ENCODE results near the gene PRELP.

Gene PRELP

DNA sequence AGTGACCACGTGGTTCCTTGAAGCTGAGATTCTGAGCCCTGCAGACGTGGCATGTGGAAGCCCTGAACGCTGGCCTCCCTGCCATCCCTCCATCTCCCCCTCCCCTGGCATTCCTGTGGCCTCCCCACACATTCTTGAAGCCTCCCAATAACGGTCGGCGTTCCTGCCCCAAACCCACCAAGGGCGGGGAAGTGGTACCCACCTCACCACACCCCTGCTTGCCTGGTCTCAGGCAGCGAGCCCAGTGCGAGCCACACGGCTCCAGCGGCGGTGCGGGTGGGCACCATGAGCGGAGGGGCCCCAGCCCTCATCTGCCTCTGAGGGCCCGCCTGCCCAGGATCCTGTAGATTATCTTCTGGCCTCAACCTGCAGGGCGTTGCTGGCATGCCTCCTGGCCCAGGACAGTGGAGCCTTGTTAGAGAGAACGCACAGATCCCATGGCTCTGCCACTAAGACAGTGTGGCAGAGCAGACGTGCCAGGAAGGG lies 20.6 kb upstream of the PRELP start:
- Histone ChIP-seq H3K4me1 (ENCODE audit: control insufficient read depth, insufficient read depth, low read length) (peaks cover 10% of the 10 kb centered on the region), H3K36me3 (ENCODE audit: control insufficient read depth, insufficient read depth, low read length) (no peaks in the 10 kb centered on the region), H3K27me3 (ENCODE audit: control insufficient read depth, insufficient read depth, low read length) (no peaks in the 10 kb centered on the region), H3K9ac (ENCODE audit: low read depth, low read length) (no peak overlapping the region), H3K27ac (ENCODE audit: low read depth, low read length) (no peak overlapping the region), H3K4me3 (ENCODE audit: low read depth, low read length) (no peak overlapping the region), H3K9me3 (ENCODE audit: control insufficient read depth, insufficient read depth, low read length) (no peaks in the 10 kb centered on the region)

DNA sequence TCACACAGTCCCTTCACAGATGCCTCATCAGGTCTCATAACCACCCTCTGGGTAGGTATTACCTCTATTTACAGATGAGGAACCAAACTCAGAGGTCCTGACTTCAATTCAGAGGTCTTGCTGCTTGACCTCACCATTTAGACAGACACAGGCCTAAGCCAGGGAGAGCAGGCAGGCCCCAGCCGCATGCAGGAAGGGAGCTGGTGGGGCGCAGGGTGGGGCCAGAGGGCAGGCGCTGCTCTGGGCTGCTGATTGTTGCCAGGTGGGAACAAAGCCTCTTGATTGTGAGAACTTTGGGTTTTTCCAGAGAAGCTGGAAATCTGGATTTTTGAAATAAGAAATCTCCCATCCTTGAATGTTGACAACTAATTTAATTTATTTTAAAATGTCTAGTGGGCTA lies 19.9 kb upstream of the PRELP start:
- Histone ChIP-seq H3K36me3 (ENCODE audit: control insufficient read depth, insufficient read depth, low read length) (no peaks in the 10 kb centered on the region), H3K9me3 (ENCODE audit: control insufficient read depth, insufficient read depth, low read length) (no peaks in the 10 kb centered on the region), H3K27ac (ENCODE audit: low read depth, low read length) (no peak overlapping the region), H3K9ac (ENCODE audit: low read depth, low read length) (no peak overlapping the region), H3K27me3 (ENCODE audit: control insufficient read depth, insufficient read depth, low read length) (no peaks in the 10 kb centered on the region), H3K4me1 (ENCODE audit: control insufficient read depth, insufficient read depth, low read length) (peaks cover 6% of the 10 kb centered on the region), H3K4me3 (ENCODE audit: low read depth, low read length) (no peak overlapping the region)

DNA sequence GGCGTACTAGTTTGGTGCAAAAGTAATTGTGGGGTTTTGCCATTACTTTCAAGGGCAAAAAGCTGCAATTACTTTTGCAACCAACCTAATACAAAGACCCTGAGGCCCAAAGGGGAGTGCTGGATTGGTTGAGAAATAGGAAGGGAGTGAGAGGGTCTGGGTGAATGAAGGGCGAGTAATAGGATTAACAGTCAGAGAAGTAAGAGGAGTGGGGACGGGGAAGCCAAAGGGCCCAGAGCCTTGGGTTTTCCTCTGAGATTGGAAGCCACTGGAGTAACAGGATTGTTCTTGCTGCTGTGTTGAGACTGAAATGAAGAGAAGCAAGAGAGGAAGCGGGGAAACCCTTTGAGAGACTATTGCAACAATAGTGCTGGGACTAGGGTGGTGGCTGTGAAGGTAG lies 19.0 kb upstream of the PRELP start:
- Histone ChIP-seq H3K9me3 (ENCODE audit: control insufficient read depth, insufficient read depth, low read length) (no peaks in the 10 kb centered on the region), H3K36me3 (ENCODE audit: control insufficient read depth, insufficient read depth, low read length) (no peaks in the 10 kb centered on the region), H3K27me3 (ENCODE audit: control insufficient read depth, insufficient read depth, low read length) (no peaks in the 10 kb centered on the region), H3K9ac (ENCODE audit: low read depth, low read length) (no peak overlapping the region), H3K27ac (ENCODE audit: low read depth, low read length) (no peak overlapping the region), H3K4me1 (ENCODE audit: control insufficient read depth, insufficient read depth, low read length) (peaks cover 6% of the 10 kb centered on the region; the same call in 1 of the 2 replicates), H3K4me3 (ENCODE audit: low read depth, low read length) (no peak overlapping the region)

DNA sequence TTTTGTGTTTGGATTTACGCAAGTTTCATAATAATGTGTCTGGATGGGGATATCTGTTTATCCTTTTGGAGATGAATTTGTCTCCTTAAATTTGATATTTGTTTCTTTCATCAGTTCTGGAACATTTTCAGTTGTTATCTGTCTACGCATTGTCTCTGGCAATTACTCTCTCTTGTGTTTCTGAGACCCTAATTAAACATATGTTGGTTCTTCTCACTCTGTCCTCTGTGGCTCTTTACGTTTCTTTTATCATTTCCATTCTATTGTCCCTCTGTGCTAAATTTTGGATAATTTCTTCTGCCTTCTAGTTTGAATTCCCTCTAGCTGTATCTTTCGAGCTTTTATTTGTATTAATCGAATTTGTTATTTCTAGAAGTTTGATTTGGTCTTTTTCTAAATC lies 17.5 kb upstream of the PRELP start:
- Histone ChIP-seq H3K4me3 (ENCODE audit: low read depth, low read length) (no peak overlapping the region), H3K9me3 (ENCODE audit: control insufficient read depth, insufficient read depth, low read length) (no peaks in the 10 kb centered on the region), H3K36me3 (ENCODE audit: control insufficient read depth, insufficient read depth, low read length) (no peaks in the 10 kb centered on the region), H3K9ac (ENCODE audit: low read depth, low read length) (no peak overlapping the region), H3K27ac (ENCODE audit: low read depth, low read length) (no peak overlapping the region), H3K4me1 (ENCODE audit: control insufficient read depth, insufficient read depth, low read length) (peaks cover 6% of the 10 kb centered on the region; the same call in 1 of the 2 replicates), H3K27me3 (ENCODE audit: control insufficient read depth, insufficient read depth, low read length) (no peaks in the 10 kb centered on the region)

DNA sequence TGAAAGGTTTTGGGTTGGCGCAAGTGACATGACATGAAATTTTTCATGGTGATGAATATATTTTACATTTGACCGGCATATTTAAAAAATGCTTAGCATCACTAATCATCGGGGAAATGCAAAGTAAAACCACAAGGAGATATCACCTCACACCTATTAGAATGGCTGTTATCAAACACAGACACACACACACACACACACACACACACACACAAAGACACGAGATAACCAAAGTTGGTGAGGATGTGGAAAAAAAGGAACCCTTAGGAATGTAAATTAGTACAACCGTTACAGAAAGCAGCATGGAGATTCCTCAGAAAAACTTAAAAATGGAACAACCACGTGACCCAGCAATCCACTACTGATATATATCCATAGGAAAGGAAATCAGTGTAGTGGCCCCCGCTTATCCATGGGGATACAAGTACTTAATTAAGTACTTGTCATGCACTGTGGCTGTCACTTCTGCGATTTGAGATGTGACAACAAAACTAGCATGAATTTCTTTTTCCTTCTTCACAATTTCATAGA lies 15.9 kb upstream of the PRELP start:
- Histone ChIP-seq H3K4me3 (ENCODE audit: low read depth, low read length) (no peak overlapping the region), H3K36me3 (ENCODE audit: control insufficient read depth, insufficient read depth, low read length) (no peaks in the 10 kb centered on the region), H3K27me3 (ENCODE audit: control insufficient read depth, insufficient read depth, low read length) (no peaks in the 10 kb centered on the region), H3K4me1 (ENCODE audit: control insufficient read depth, insufficient read depth, low read length) (peaks cover 9% of the 10 kb centered on the region), H3K9ac (ENCODE audit: low read depth, low read length) (no peak overlapping the region), H3K9me3 (ENCODE audit: control insufficient read depth, insufficient read depth, low read length) (no peaks in the 10 kb centered on the region), H3K27ac (ENCODE audit: low read depth, low read length) (no peak overlapping the region)

DNA sequence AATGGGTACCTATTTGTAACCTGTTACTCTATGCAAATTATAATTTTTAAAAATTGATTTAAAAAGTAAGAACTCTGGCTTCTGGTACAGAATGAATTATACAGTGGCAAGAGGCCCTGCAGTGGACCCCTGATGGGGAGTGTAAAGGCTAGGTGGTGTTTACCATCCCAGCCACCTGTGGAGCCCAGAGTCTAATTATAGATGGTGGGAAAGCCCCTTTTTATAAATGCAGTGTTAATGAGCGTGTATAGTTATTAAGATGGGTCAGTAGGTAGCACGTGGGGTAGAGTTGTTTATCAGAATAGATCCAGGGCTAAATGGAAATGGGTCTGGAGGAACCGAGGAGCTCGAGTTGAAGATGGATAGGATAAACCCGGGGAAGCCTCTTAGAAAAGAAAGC lies 13.9 kb upstream of the PRELP start:
- H3K9ac ChIP-seq (ENCODE audit: low read depth, low read length): no peak overlapping the region
- no peaks in the 10 kb centered on the region for H3K9me3 ChIP-seq (ENCODE audit: control insufficient read depth, insufficient read depth, low read length)
- no peak overlapping the region for H3K27ac ChIP-seq (ENCODE audit: low read depth, low read length)
- no peaks in the 10 kb centered on the region for H3K36me3 ChIP-seq (ENCODE audit: control insufficient read depth, insufficient read depth, low read length)
- H3K27me3 ChIP-seq (ENCODE audit: control insufficient read depth, insufficient read depth, low read length): no peaks in the 10 kb centered on the region
- H3K4me1 ChIP-seq (ENCODE audit: control insufficient read depth, insufficient read depth, low read length): peaks cover 13% of the 10 kb centered on the region
- no peak overlapping the region for H3K4me3 ChIP-seq (ENCODE audit: low read depth, low read length)

DNA sequence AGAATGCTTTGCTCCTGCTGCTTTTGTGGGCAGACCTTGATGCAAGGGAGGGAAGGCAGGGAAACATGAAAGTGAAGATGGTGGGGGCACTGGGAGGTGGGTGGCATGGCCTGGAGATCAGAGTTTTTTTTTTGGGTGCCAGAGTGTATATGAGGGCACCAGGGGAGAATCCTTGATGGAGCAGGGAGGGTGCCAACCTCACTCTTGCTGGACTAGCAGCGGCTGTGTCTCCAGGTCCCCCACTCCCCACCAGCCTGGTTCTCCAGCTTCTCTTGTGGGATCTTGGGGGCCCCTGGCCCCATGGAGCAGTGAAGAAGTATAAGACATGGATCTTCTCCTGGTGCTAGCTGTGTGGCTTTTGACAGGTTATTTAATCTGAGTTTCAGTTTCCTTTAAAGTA lies 13.5 kb upstream of the PRELP start:
- H3K36me3 ChIP-seq (ENCODE audit: control insufficient read depth, insufficient read depth, low read length): no peaks in the 10 kb centered on the region
- H3K27me3 ChIP-seq (ENCODE audit: control insufficient read depth, insufficient read depth, low read length): no peaks in the 10 kb centered on the region
- H3K9me3 ChIP-seq (ENCODE audit: control insufficient read depth, insufficient read depth, low read length): no peaks in the 10 kb centered on the region
- no peak overlapping the region for H3K27ac ChIP-seq (ENCODE audit: low read depth, low read length)
- no peak overlapping the region for H3K9ac ChIP-seq (ENCODE audit: low read depth, low read length)
- no peak overlapping the region for H3K4me3 ChIP-seq (ENCODE audit: low read depth, low read length)
- peaks cover 13% of the 10 kb centered on the region for H3K4me1 ChIP-seq (ENCODE audit: control insufficient read depth, insufficient read depth, low read length)

DNA sequence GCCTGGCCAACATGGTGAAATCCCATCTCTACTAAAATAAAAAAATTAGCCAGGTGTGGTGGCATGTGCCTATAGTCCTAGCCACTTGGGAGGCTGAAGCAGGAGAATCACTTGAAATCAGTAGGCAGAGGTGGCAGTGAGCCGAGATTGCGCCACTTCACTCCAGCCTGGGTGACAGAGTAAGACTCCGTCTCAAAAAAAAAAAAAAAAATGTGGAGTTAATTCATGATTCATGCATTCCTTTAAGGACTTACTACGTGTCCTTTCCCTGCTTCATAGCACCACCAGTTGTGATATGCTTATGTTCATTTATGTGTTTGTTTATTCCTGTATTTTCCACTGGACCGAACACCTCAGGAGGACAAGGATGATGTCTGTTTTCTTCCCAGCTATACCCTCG lies 12.7 kb upstream of the PRELP start:
- Histone ChIP-seq H3K4me1 (ENCODE audit: control insufficient read depth, insufficient read depth, low read length) (peaks cover 13% of the 10 kb centered on the region), H3K9me3 (ENCODE audit: control insufficient read depth, insufficient read depth, low read length) (no peaks in the 10 kb centered on the region), H3K4me3 (ENCODE audit: low read depth, low read length) (no peak overlapping the region), H3K27ac (ENCODE audit: low read depth, low read length) (no peak overlapping the region), H3K9ac (ENCODE audit: low read depth, low read length) (no peak overlapping the region), H3K27me3 (ENCODE audit: control insufficient read depth, insufficient read depth, low read length) (no peaks in the 10 kb centered on the region), H3K36me3 (ENCODE audit: control insufficient read depth, insufficient read depth, low read length) (no peaks in the 10 kb centered on the region)

DNA sequence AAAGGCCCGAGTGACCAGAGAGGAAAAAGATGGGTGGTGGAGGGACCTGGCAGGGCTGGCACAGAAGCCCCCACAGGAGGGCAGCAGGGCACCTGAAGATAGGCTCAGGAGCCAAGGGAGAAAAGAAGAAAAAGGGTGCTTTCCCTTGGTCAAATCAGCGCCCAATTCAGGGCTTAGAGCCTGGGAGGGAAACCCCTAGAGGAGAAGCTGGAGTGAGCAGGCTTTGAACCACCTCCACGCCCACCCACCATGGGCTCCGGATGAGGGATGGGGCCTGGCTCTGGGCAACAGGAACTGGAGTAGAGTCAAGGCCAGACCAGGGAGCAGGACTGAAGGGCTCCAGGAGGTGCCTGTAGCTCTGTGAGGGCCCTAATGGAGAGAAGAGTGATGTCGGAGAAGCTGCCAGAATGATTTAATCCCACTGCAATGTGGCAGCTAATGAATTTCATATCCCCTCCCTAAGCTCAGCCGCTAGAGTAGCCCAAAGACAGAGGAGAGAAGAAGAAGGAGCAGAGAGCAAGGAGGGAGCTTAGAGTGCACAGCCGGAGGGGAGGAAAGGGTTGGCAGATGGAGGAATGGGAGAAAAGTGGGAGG lies 12.0 kb upstream of the PRELP start:
- Histone ChIP-seq H3K36me3 (ENCODE audit: control insufficient read depth, insufficient read depth, low read length) (no peaks in the 10 kb centered on the region), H3K27ac (ENCODE audit: low read depth, low read length) (no peak overlapping the region), H3K9me3 (ENCODE audit: control insufficient read depth, insufficient read depth, low read length) (no peaks in the 10 kb centered on the region), H3K27me3 (ENCODE audit: control insufficient read depth, insufficient read depth, low read length) (no peaks in the 10 kb centered on the region), H3K4me3 (ENCODE audit: low read depth, low read length) (no peak overlapping the region), H3K4me1 (ENCODE audit: control insufficient read depth, insufficient read depth, low read length) (peaks cover 13% of the 10 kb centered on the region), H3K9ac (ENCODE audit: low read depth, low read length) (no peak overlapping the region)

DNA sequence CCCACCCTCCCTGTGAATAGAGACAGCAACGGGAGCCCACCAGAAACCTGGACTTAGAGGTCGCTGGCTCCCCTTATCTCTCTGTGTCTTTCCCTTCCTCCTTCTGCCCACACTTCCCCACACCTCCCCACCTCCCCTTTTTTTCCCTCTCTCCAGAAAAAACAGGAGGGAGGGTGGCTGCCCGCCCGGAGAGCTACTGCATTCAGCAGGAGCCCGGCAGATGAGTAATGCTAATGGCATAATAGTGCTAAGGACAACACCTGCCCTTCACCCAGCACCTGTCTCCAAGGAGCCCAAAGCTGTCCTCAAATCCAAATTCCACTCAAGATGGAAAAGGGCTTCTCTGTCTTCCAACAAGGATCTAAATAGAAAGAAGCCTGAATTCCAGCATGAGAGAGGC lies 11.4 kb upstream of the PRELP start:
- H3K4me3 ChIP-seq (ENCODE audit: low read depth, low read length): no peak overlapping the region
- no peak overlapping the region for H3K27ac ChIP-seq (ENCODE audit: low read depth, low read length)
- peaks cover 13% of the 10 kb centered on the region for H3K4me1 ChIP-seq (ENCODE audit: control insufficient read depth, insufficient read depth, low read length)
- H3K9me3 ChIP-seq (ENCODE audit: control insufficient read depth, insufficient read depth, low read length): no peaks in the 10 kb centered on the region
- no peaks in the 10 kb centered on the region for H3K36me3 ChIP-seq (ENCODE audit: control insufficient read depth, insufficient read depth, low read length)
- H3K9ac ChIP-seq (ENCODE audit: low read depth, low read length): no peak overlapping the region
- H3K27me3 ChIP-seq (ENCODE audit: control insufficient read depth, insufficient read depth, low read length): no peaks in the 10 kb centered on the region

DNA sequence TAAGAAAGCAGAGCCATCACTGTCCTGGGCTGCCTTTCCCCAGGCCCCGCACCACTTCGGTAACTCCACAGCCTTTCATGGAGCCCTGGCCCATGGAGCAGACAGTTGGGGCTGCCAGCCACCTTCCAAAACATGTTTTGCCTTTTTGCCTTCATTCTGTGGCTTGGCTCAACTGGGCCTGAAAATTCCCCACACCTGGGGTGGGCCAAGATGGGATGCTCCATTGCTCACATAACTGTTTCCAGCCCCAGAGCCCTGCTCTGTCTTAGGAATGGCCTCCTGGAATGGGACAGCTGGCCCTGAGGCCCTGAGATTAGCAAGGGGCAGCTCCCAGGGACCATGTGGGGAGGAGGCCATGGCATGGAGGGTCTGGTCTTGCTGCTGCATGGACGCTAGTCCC lies 10.9 kb upstream of the PRELP start:
- H3K27ac ChIP-seq (ENCODE audit: low read depth, low read length): no peak overlapping the region
- H3K4me3 ChIP-seq (ENCODE audit: low read depth, low read length): no peak overlapping the region
- H3K27me3 ChIP-seq (ENCODE audit: control insufficient read depth, insufficient read depth, low read length): no peaks in the 10 kb centered on the region
- no peaks in the 10 kb centered on the region for H3K36me3 ChIP-seq (ENCODE audit: control insufficient read depth, insufficient read depth, low read length)
- H3K9me3 ChIP-seq (ENCODE audit: control insufficient read depth, insufficient read depth, low read length): no peaks in the 10 kb centered on the region
- H3K4me1 ChIP-seq (ENCODE audit: control insufficient read depth, insufficient read depth, low read length): peaks cover 13% of the 10 kb centered on the region
- H3K9ac ChIP-seq (ENCODE audit: low read depth, low read length): no peak overlapping the region

Data from HUES48 (cell line).